ENCODE measurements around the gene EEFSEC. TPM values are rescaled to one million over a fixed set of nuclear protein-coding genes. Genes with fewer than 3 reads are reported as not detected.

Gene EEFSEC
- polyA plus RNA-seq, 1 donor from 2014 or later = 4.6 TPM

DNA sequence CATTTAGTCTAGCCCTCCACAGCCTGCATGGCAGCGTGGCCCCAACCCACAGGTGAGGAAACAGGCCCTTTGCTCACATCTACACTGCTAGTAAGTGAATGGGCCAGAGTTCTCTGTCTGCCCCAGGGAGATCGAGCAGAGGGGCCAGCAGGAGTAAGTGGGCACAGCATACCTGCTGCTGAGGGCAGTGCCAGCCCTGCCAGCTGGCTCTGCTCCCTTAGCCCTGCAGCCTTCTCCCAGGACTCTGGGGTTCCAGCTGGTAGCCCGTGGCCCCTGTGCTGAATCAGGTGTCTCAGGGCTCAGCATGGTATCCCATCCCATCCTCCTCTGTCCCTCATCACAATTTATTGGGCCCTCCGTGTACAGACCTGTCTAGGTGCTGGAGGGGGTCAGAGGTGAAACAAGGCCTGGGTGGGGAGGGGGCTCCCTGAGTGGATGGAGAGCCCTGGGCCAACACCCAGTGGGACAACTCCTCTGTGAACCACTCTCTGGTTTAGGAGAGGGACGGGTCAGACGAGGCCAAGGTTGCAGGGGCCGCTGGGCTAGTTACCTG, 211.6 kb downstream of the EEFSEC start:
- H3F3A ChIP-seq (ENCODE audit: insufficient read depth, low read length, poor library complexity, severe bottlenecking) = no peaks in the 10 kb centered on the region
- no peaks in the 10 kb centered on the region for H3K27me3 ChIP-seq (ENCODE audit: insufficient read depth, low read depth, low read length)
- TF ChIP-seq CTCF (IDR thresholded peaks at IDR 0.05; ENCODE audit: poor library complexity, severe bottlenecking) (no peak), RAD21 (conservative IDR thresholded peaks at IDR 0.05) (no peak), POLR2AphosphoS5 (IDR thresholded peaks at IDR 0.05) (no peak), REST (IDR thresholded peaks at IDR 0.05; ENCODE audit: borderline replicate concordance) (no peak), EP300 (conservative IDR thresholded peaks at IDR 0.05; ENCODE audit: poor library complexity, severe bottlenecking) (no peak), SMC3 (conservative IDR thresholded peaks at IDR 0.05; ENCODE audit: poor library complexity) (no peak), MXI1 (conservative IDR thresholded peaks at IDR 0.05; ENCODE audit: poor library complexity, severe bottlenecking) (no peak), EZH2 (IDR thresholded peaks at IDR 0.05; ENCODE audit: borderline replicate concordance, insufficient read depth, low read length, poor library complexity, severe bottlenecking) (no peak), TAF1 (IDR thresholded peaks at IDR 0.05; ENCODE audit: low read depth) (no peak)
- no peaks in the 10 kb centered on the region for H3K9me3 ChIP-seq (ENCODE audit: low read length)
- no peak overlapping the region for H3K4me2 ChIP-seq (ENCODE audit: low read length)
- H3K79me2 ChIP-seq (replicated peaks; ENCODE audit: insufficient read depth, low read length) = no peaks in the 10 kb centered on the region
- no peaks in the 10 kb centered on the region for H3K36me3 ChIP-seq (ENCODE audit: insufficient read depth, low read length)
- H3K9ac ChIP-seq (ENCODE audit: low read length) = no peak overlapping the region
- H4K20me1 ChIP-seq (ENCODE audit: insufficient read depth) = no peaks in the 10 kb centered on the region
- no peak overlapping the region for H3K27ac ChIP-seq (ENCODE audit: low read length)
- no peak overlapping the region for H3K4me3 ChIP-seq (ENCODE audit: low read length)
- no peaks in the 10 kb centered on the region for H3K9me2 ChIP-seq (ENCODE audit: insufficient read depth, low read length)
- no peak overlapping the region for H2AFZ ChIP-seq (ENCODE audit: low read depth, low read length)

DNA sequence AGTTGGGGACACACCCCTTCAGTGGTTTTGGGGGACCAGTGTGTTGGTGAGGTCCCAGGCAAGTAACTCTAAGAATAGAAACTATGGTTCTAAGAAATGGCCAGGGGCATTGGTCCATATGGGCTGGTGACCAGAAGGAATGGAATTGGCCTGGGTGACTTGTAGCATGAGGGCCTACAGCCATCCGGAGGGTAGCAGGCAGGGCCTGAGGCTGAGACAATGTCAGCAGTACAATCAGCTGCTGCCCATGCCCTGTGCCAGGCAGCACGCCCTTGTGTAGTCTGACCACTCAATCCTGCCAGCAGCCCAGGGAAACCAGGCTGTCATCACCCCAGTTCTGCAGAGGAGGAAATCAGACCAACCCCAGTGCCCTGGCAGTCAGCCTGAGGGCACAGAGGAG, 212.9 kb downstream of the EEFSEC start:
- Histone ChIP-seq H3K4me2 (ENCODE audit: low read length) (no peak overlapping the region), H3K9me2 (ENCODE audit: insufficient read depth, low read length) (no peaks in the 10 kb centered on the region), H3K27me3 (ENCODE audit: insufficient read depth, low read depth, low read length) (no peaks in the 10 kb centered on the region), H2AFZ (ENCODE audit: low read depth, low read length) (no peak overlapping the region), H3F3A (ENCODE audit: insufficient read depth, low read length, poor library complexity, severe bottlenecking) (no peaks in the 10 kb centered on the region), H3K4me3 (ENCODE audit: low read length) (no peak overlapping the region), H3K9ac (ENCODE audit: low read length) (no peak overlapping the region), H3K9me3 (ENCODE audit: low read length) (no peaks in the 10 kb centered on the region), H4K20me1 (ENCODE audit: insufficient read depth) (no peaks in the 10 kb centered on the region), H3K79me2 (replicated peaks; ENCODE audit: insufficient read depth, low read length) (no peaks in the 10 kb centered on the region), H3K27ac (ENCODE audit: low read length) (no peak overlapping the region), H3K36me3 (ENCODE audit: insufficient read depth, low read length) (no peaks in the 10 kb centered on the region)
- no peak for TF ChIP-seq RAD21 (conservative IDR thresholded peaks at IDR 0.05)
- TF ChIP-seq SMC3 (conservative IDR thresholded peaks at IDR 0.05; ENCODE audit: poor library complexity) = no peak
- no peak for TF ChIP-seq EP300 (conservative IDR thresholded peaks at IDR 0.05; ENCODE audit: poor library complexity, severe bottlenecking)
- no peak for TF ChIP-seq CTCF (IDR thresholded peaks at IDR 0.05; ENCODE audit: poor library complexity, severe bottlenecking)
- TF ChIP-seq REST (IDR thresholded peaks at IDR 0.05; ENCODE audit: borderline replicate concordance) = no peak
- TF ChIP-seq TAF1 (IDR thresholded peaks at IDR 0.05; ENCODE audit: low read depth) = no peak
- no peak for TF ChIP-seq EZH2 (IDR thresholded peaks at IDR 0.05; ENCODE audit: borderline replicate concordance, insufficient read depth, low read length, poor library complexity, severe bottlenecking)
- no peak for TF ChIP-seq MXI1 (conservative IDR thresholded peaks at IDR 0.05; ENCODE audit: poor library complexity, severe bottlenecking)
- no peak for TF ChIP-seq POLR2AphosphoS5 (IDR thresholded peaks at IDR 0.05)

Data from neural cell (in vitro differentiated cells).